CD1c-positive myeloid dendritic cell (primary cell): ENCODE measurements around the gene TENT5C.

Experiments used
- DNase-seq: peaks from one replicate; pipeline ENCODE4 v3.0.0-alpha.2; 2016; ENCODE audit errors: extremely low spot score

TENT5C gene

GRCh38 chr1:117657949-117658660 is 52.3 kb downstream of the TENT5C start:
- DNase-seq: no peak

GRCh38 chr1:117658676-117659075 is 52.8 kb downstream of the TENT5C start:
- peak; percentile 11 for DNase-seq

- no peak for DNase-seq
Observed at GRCh38 chr1:117659550-117660270, 53.9 kb downstream of the TENT5C start.

- DNase-seq: no peak
Observed at GRCh38 chr1:117660271-117660965, 54.6 kb downstream of the TENT5C start.

- DNase-seq: peak; percentile 20
Observed at GRCh38 chr1:117661027-117661426, 55.2 kb downstream of the TENT5C start.

- no peak for DNase-seq
Observed at GRCh38 chr1:117662667-117663066, 56.8 kb downstream of the TENT5C start.

- DNase-seq: no peak
Observed at GRCh38 chr1:117663156-117663902, 57.5 kb downstream of the TENT5C start.

GRCh38 chr1:117664314-117664713 is 58.5 kb downstream of the TENT5C start:
- DNase-seq: peak; percentile 64

GRCh38 chr1:117665556-117666270 is 59.9 kb downstream of the TENT5C start:
- DNase-seq: no peak

GRCh38 chr1:117669572-117669971 is 63.7 kb downstream of the TENT5C start:
- no peak for DNase-seq

GRCh38 chr1:117670976-117671780 is 65.3 kb downstream of the TENT5C start:
- DNase-seq: no peak

- peak; percentile 21 for DNase-seq
Observed at GRCh38 chr1:117671781-117672501, 66.1 kb downstream of the TENT5C start.

- DNase-seq: no peak
Observed at GRCh38 chr1:117672756-117673155, 66.9 kb downstream of the TENT5C start.

- no peak for DNase-seq
Observed at GRCh38 chr1:117673405-117673804, 67.6 kb downstream of the TENT5C start.

- peak; percentile 40 for DNase-seq
Observed at GRCh38 chr1:117674521-117675400, 68.9 kb downstream of the TENT5C start.

- no peak for DNase-seq
Observed at GRCh38 chr1:117675907-117676430, 70.1 kb downstream of the TENT5C start.

GRCh38 chr1:117676615-117677130 is 70.8 kb downstream of the TENT5C start:
- DNase-seq: no peak
